ENCODE data around the gene SNX32. TPM values are rescaled to one million over a fixed set of nuclear protein-coding genes. Genes with fewer than 3 reads are reported as not detected.

Gene SNX32
- polyA plus RNA-seq, 1 donor (not counting 4 experiments of a cell fraction or from before 2014, with no cell fraction given) = 0.12 TPM

DNA sequence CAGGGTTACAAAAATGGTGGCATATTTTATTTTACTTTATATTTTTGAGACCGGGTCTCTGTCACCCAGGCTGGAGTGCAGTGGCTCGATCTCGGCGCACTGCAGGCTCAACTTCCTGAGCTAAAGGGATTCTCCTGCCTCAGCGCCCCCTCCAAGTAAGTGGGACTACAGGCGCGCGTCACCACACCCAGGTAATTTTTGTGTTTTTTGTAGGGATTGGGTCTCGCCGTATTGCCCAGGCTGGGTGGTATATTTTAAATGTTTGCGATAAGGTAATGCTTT is 67.1 kb downstream of the SNX32 start:
- no peak overlapping the region for H2AFZ ChIP-seq (ENCODE audit: control insufficient read depth, low read length)
- H3K79me2 ChIP-seq (ENCODE audit: control insufficient read depth, insufficient read depth, low read length) = peaks cover 51% of the 10 kb centered on the region
- peak overlapping the region; percentile 76 for H3K27ac ChIP-seq (ENCODE audit: control insufficient read depth, insufficient read depth, low read length)
- DNase-seq (ENCODE audit: low read depth, low spot score) (no peak), FAIRE-seq (no peak)
- peak overlapping the region; percentile 44 for H3K9ac ChIP-seq (ENCODE audit: control insufficient read depth, extremely low read depth, insufficient read depth, low read length)
- dilution Hi-C loops (cut with MboI; ENCODE audit: extremely low pct_ligation_motif_present, low sequenced_read_pairs) = no loop called here
- H3K27me3 ChIP-seq (ENCODE audit: control insufficient read depth, extremely low read depth, insufficient read depth, low read length) = no peaks in the 10 kb centered on the region
- peaks cover 2% of the 10 kb centered on the region for H3K9me1 ChIP-seq (ENCODE audit: control insufficient read depth, extremely low read depth, insufficient read depth, low read length)
- peaks cover 57% of the 10 kb centered on the region for H3K4me1 ChIP-seq (ENCODE audit: control insufficient read depth, extremely low read depth, insufficient read depth, low read length)
- no peak for TF ChIP-seq EZH2 (IDR thresholded peaks at IDR 0.05; ENCODE audit: low read length)
- TF ChIP-seq, protein P1, sequence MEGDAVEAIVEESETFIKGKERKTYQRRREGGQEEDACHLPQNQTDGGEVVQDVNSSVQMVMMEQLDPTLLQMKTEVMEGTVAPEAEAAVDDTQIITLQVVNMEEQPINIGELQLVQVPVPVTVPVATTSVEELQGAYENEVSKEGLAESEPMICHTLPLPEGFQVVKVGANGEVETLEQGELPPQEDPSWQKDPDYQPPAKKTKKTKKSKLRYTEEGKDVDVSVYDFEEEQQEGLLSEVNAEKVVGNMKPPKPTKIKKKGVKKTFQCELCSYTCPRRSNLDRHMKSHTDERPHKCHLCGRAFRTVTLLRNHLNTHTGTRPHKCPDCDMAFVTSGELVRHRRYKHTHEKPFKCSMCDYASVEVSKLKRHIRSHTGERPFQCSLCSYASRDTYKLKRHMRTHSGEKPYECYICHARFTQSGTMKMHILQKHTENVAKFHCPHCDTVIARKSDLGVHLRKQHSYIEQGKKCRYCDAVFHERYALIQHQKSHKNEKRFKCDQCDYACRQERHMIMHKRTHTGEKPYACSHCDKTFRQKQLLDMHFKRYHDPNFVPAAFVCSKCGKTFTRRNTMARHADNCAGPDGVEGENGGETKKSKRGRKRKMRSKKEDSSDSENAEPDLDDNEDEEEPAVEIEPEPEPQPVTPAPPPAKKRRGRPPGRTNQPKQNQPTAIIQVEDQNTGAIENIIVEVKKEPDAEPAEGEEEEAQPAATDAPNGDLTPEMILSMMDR (optimal IDR thresholded peaks at IDR 0.05 in 1 of 3, IDR thresholded peaks at IDR 0.05 in 1 of 3, conservative IDR thresholded peaks at IDR 0.05 in 1 of 3; ENCODE audit: extremely low read depth in 1 of 3, insufficient read depth in 2 of 3, low read length in 3 of 3) = no peak
- H3K36me3 ChIP-seq (ENCODE audit: control insufficient read depth in 2 of 2, extremely low read depth in 1 of 2, insufficient read depth in 2 of 2, low read length in 2 of 2) = peaks cover 13 to 26% of the 10 kb centered on the region in 2 experiments
- H4K20me1 ChIP-seq (ENCODE audit: control insufficient read depth, extremely low read depth, insufficient read depth, low read length) = peaks cover 18% of the 10 kb centered on the region
- H3K4me2 ChIP-seq (ENCODE audit: control insufficient read depth, extremely low read depth, insufficient read depth, low read depth, low read length) = peak overlapping the region; percentile 82
- peak overlapping the region in 2 of 3 experiments; percentile 44 to 51 for H3K4me3 ChIP-seq (ENCODE audit: control insufficient read depth in 2 of 3, extremely low read depth in 1 of 3, insufficient read depth in 2 of 3, low read depth in 1 of 3, low read length in 3 of 3)
- H3K9me3 ChIP-seq (ENCODE audit: control insufficient read depth, low read depth, low read length) = no peaks in the 10 kb centered on the region

DNA sequence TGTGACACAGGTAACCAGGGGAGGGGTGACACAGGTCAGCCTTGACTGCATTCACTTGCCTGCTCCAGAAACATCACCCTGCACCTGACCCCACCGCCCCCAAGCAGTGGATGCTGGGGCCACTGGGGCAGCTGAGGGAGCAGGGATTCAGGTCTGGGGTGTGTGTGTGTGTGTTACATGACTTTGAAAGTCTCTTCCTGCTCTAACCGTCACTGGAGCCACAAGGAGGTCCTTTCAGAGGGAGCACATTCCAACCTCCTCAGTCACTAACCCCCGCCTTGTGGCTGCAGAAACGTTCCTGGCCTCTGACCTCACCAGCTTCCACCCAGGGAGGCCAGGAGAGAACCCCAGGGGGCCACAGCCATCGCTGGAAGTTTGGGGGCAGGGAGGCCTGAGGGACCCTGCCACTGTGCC is 69.3 kb downstream of the SNX32 start:
- Histone ChIP-seq H3K9me1 (ENCODE audit: control insufficient read depth, extremely low read depth, insufficient read depth, low read length) (no peaks in the 10 kb centered on the region), H3K4me3 (ENCODE audit: control insufficient read depth in 2 of 3, extremely low read depth in 1 of 3, insufficient read depth in 2 of 3, low read depth in 1 of 3, low read length in 3 of 3) (no peak overlapping the region), H3K4me2 (ENCODE audit: control insufficient read depth, extremely low read depth, insufficient read depth, low read depth, low read length) (peak overlapping the region; percentile 52), H3K9ac (ENCODE audit: control insufficient read depth, extremely low read depth, insufficient read depth, low read length) (peak overlapping the region; percentile 64), H2AFZ (ENCODE audit: control insufficient read depth, low read length) (peak overlapping the region; percentile 36), H3K36me3 (ENCODE audit: control insufficient read depth in 2 of 2, extremely low read depth in 1 of 2, insufficient read depth in 2 of 2, low read length in 2 of 2) (peaks cover 1 to 9% of the 10 kb centered on the region in 2 experiments), H4K20me1 (ENCODE audit: control insufficient read depth, extremely low read depth, insufficient read depth, low read length) (no peaks in the 10 kb centered on the region), H3K27me3 (ENCODE audit: control insufficient read depth, extremely low read depth, insufficient read depth, low read length) (no peaks in the 10 kb centered on the region), H3K9me3 (ENCODE audit: control insufficient read depth, low read depth, low read length) (no peaks in the 10 kb centered on the region), H3K79me2 (ENCODE audit: control insufficient read depth, insufficient read depth, low read length) (peaks cover 28% of the 10 kb centered on the region), H3K4me1 (ENCODE audit: control insufficient read depth, extremely low read depth, insufficient read depth, low read length) (peaks cover 44% of the 10 kb centered on the region), H3K27ac (ENCODE audit: control insufficient read depth, insufficient read depth, low read length) (peak overlapping the region; percentile 74)
- dilution Hi-C loops (cut with MboI; ENCODE audit: extremely low pct_ligation_motif_present, low sequenced_read_pairs) = no loop called here
- no peak for TF ChIP-seq EZH2 (IDR thresholded peaks at IDR 0.05; ENCODE audit: low read length)
- TF ChIP-seq, protein P1 (optimal IDR thresholded peaks at IDR 0.05 in 1 of 3, IDR thresholded peaks at IDR 0.05 in 1 of 3, conservative IDR thresholded peaks at IDR 0.05 in 1 of 3; ENCODE audit: extremely low read depth in 1 of 3, insufficient read depth in 2 of 3, low read length in 3 of 3) = no peak
- DNase-seq (ENCODE audit: low read depth, low spot score) (no peak), FAIRE-seq (no peak)

Other genes starting within 250 kb of the SNX32 start
- 0.14 to 1.5 TPM (median 0.46 TPM) in 3 replicates for gene KCNK7, start 238.2 kb upstream of the SNX32 start, polyA plus RNA-seq
- 13.6 to 18.8 TPM (median 17.5 TPM) in 3 replicates for gene MAP3K11, start 219.7 kb upstream of the SNX32 start, polyA plus RNA-seq
- gene PCNX3, start 218.2 kb upstream of the SNX32 start, polyA plus RNA-seq = 6.1 to 16.5 TPM (median 10.5 TPM) in 3 replicates
- 4.5 to 7.2 TPM (median 7.1 TPM) in 3 replicates for gene SIPA1, start 195.9 kb upstream of the SNX32 start, polyA plus RNA-seq
- 20.4 to 49.4 TPM (median 23.5 TPM) in 3 replicates for gene RELA, start 171.0 kb upstream of the SNX32 start, polyA plus RNA-seq
- 26.8 to 32.1 TPM (median 30.3 TPM) in 3 replicates for gene KAT5, start 121.7 kb upstream of the SNX32 start, polyA plus RNA-seq
- 16.0 to 20.6 TPM (median 18.5 TPM) in 3 replicates for gene RNASEH2C, start 113.2 kb upstream of the SNX32 start, polyA plus RNA-seq
- 3.1 to 6.8 TPM (median 3.1 TPM) in 3 replicates for gene AP5B1, start 53.0 kb upstream of the SNX32 start, polyA plus RNA-seq
- gene OVOL1, start 46.9 kb upstream of the SNX32 start, polyA plus RNA-seq = 2.1 to 23.2 TPM (median 7.5 TPM) in 3 replicates
- gene CFL1, start 24.2 kb downstream of the SNX32 start, polyA plus RNA-seq = 571 to 1,860 TPM (median 1,236 TPM) in 3 replicates
- gene MUS81, start 26.5 kb downstream of the SNX32 start, polyA plus RNA-seq = 24.7 to 34.4 TPM (median 28.0 TPM) in 3 replicates
- 4.6 to 13.6 TPM (median 4.8 TPM) in 3 replicates for gene EFEMP2, start 38.8 kb downstream of the SNX32 start, polyA plus RNA-seq
- not detected in 3 replicates for gene CTSW, start 45.9 kb downstream of the SNX32 start, polyA plus RNA-seq
- gene FIBP, start 54.5 kb downstream of the SNX32 start, polyA plus RNA-seq = 83.0 to 104 TPM (median 95.1 TPM) in 3 replicates
- gene CCDC85B, start 56.7 kb downstream of the SNX32 start, polyA plus RNA-seq = 4.1 to 6.8 TPM (median 6.0 TPM) in 3 replicates
- gene FOSL1, start 66.4 kb downstream of the SNX32 start, polyA plus RNA-seq = 9.4 to 25.3 TPM (median 21.8 TPM) in 3 replicates
- gene C11orf68, start 85.1 kb downstream of the SNX32 start, polyA plus RNA-seq = 18.4 to 30.9 TPM (median 25.0 TPM) in 3 replicates
- 135 to 175 TPM (median 138 TPM) in 3 replicates for gene DRAP1, start 85.5 kb downstream of the SNX32 start, polyA plus RNA-seq
- not detected in 3 replicates for gene TSGA10IP, start 111.5 kb downstream of the SNX32 start, polyA plus RNA-seq
- gene SART1, start 127.8 kb downstream of the SNX32 start, polyA plus RNA-seq = 5.9 to 28.0 TPM (median 14.7 TPM) in 3 replicates
- 23.1 to 36.8 TPM (median 29.6 TPM) in 3 replicates for gene EIF1AD, start 168.2 kb downstream of the SNX32 start, polyA plus RNA-seq
- gene BANF1, start 168.5 kb downstream of the SNX32 start, polyA plus RNA-seq = 112 to 187 TPM (median 154 TPM) in 3 replicates
- gene CST6, start 178.0 kb downstream of the SNX32 start, polyA plus RNA-seq = 1.4 to 2.3 TPM (median 1.7 TPM) in 3 replicates
- 0.07 TPM in 1 of 3 replicates, not detected in the others for gene CATSPER1, start 192.5 kb downstream of the SNX32 start, polyA plus RNA-seq
- gene GAL3ST3, start 215.2 kb downstream of the SNX32 start, polyA plus RNA-seq = not detected in 3 replicates
- 41.9 to 121 TPM (median 73.0 TPM) in 3 replicates for gene SF3B2, start 218.4 kb downstream of the SNX32 start, polyA plus RNA-seq
- 10.0 to 28.4 TPM (median 14.9 TPM) in 3 replicates for gene PACS1, start 236.3 kb downstream of the SNX32 start, polyA plus RNA-seq

Measured in keratinocyte (primary cell).